H9 (cell line): ENCODE results near the gene HNRNPF. TPM values are rescaled to one million over a fixed set of nuclear protein-coding genes. Genes with fewer than 3 reads are reported as not detected.
A peak's percentile ranks its signal among the peaks of the same experiment; 100 is the strongest.

Experiments used
- DNase-seq: peaks from one replicate; pipeline ENCODE4 v3.0.0-alpha.2; 2017
- H2AFZ ChIP-seq: one replicate; pipeline ENCODE4 v1.6.1; 2013; ENCODE audit warnings: mild to moderate bottlenecking, low read length, control low read depth, moderate library complexity
- H2AK5ac ChIP-seq: 2 replicates; pipeline ENCODE4 v1.6.1; 2013; ENCODE audit warnings: low read length, control low read depth, mixed read lengths; ENCODE audit not compliant: insufficient read length
- H2BK120ac ChIP-seq: one replicate; pipeline ENCODE4 v1.6.1; 2013; ENCODE audit warnings: low read depth, mild to moderate bottlenecking, low read length, control low read depth, inconsistent platforms; ENCODE audit not compliant: poor library complexity, severe bottlenecking
- H2BK12ac ChIP-seq: 2 replicates; pipeline ENCODE4 v1.6.1; 2013; ENCODE audit warnings: low read length, control low read depth, mixed read lengths, low read depth; ENCODE audit not compliant: insufficient read length
- H2BK15ac ChIP-seq: 2 replicates; pipeline ENCODE4 v1.6.1; 2013; ENCODE audit warnings: low read depth, low read length, control low read depth
- H2BK20ac ChIP-seq: one replicate; pipeline ENCODE4 v1.6.1; 2013; ENCODE audit warnings: low read depth, mild to moderate bottlenecking, low read length, control low read depth, inconsistent platforms; ENCODE audit not compliant: poor library complexity, severe bottlenecking
- H2BK5ac ChIP-seq: 2 replicates; pipeline ENCODE4 v1.6.1; 2013; ENCODE audit warnings: low read length, control low read depth, mixed read lengths; ENCODE audit not compliant: insufficient read length
- H3K14ac ChIP-seq: 2 replicates; pipeline ENCODE4 v1.6.1; 2013; ENCODE audit warnings: low read length, control low read depth; ENCODE audit not compliant: insufficient read depth
- H3K18ac ChIP-seq: 2 replicates; pipeline ENCODE4 v1.6.1; 2013; ENCODE audit warnings: low read depth, mild to moderate bottlenecking, mixed read lengths, low read length, control low read depth; ENCODE audit not compliant: insufficient read length
- H3K23ac ChIP-seq: 2 replicates; pipeline ENCODE4 v1.6.1; 2013; ENCODE audit warnings: low read length, control low read depth, mixed read lengths, low read depth; ENCODE audit not compliant: insufficient read length
- H3K23me2 ChIP-seq: 2 replicates; pipeline ENCODE4 v1.6.1; 2013; ENCODE audit warnings: low read depth, mild to moderate bottlenecking, mixed read lengths, low read length, control low read depth; ENCODE audit not compliant: insufficient read length, poor library complexity, severe bottlenecking
- H3K27ac ChIP-seq: 2 replicates; pipeline ENCODE4 v1.5.1; 2013; ENCODE audit warnings: low read length, control low read depth, mixed read lengths, low read depth; ENCODE audit not compliant: insufficient read length
- H3K27me3 ChIP-seq: 2 replicates; pipeline ENCODE4 v1.6.1; 2013; ENCODE audit warnings: low read length, control low read depth, inconsistent platforms; ENCODE audit not compliant: insufficient read depth
- H3K4ac ChIP-seq: 2 replicates; pipeline ENCODE4 v1.6.1; 2013; ENCODE audit warnings: low read depth, mild to moderate bottlenecking, control low read depth, inconsistent platforms, low read length, moderate library complexity
- H3K4me1 ChIP-seq: 2 replicates; pipeline ENCODE4 v1.6.1; 2013; ENCODE audit warnings: low read length, control low read depth, inconsistent platforms; ENCODE audit not compliant: insufficient read depth
- H3K4me2 ChIP-seq: 2 replicates; pipeline ENCODE4 v1.6.1; 2013; ENCODE audit warnings: low read length, control low read depth, mixed read lengths; ENCODE audit not compliant: insufficient read length, insufficient read depth
- H3K56ac ChIP-seq: 2 replicates; pipeline ENCODE4 v1.6.1; 2013; ENCODE audit warnings: low read depth, mild to moderate bottlenecking, mixed read lengths, low read length, control low read depth; ENCODE audit not compliant: insufficient read length
- H3K79me1 ChIP-seq: 2 replicates; pipeline ENCODE4 v1.6.1; 2013; ENCODE audit warnings: low read depth, mild to moderate bottlenecking, moderate library complexity, low read length, control low read depth, inconsistent platforms; ENCODE audit not compliant: insufficient read depth, poor library complexity, severe bottlenecking
- H3K79me2 ChIP-seq: 2 replicates; pipeline ENCODE4 v1.6.1; 2013; ENCODE audit warnings: low read length, control low read depth, inconsistent platforms; ENCODE audit not compliant: insufficient read depth
- H3K9ac ChIP-seq: 2 replicates; pipeline ENCODE4 v1.6.1; 2013; ENCODE audit warnings: low read length, control low read depth, mixed read lengths; ENCODE audit not compliant: insufficient read length; ENCODE audit errors: extremely low read depth
- H3K9me3 ChIP-seq: one replicate; pipeline ENCODE4 v1.6.1; 2013; ENCODE audit warnings: low read depth, low read length, inconsistent platforms; ENCODE audit not compliant: control insufficient read depth
- H3T11ph ChIP-seq: one replicate; pipeline ENCODE4 v1.6.1; 2013; ENCODE audit warnings: mild to moderate bottlenecking, low read length, control low read depth, inconsistent platforms
- H4K20me1 ChIP-seq: one replicate; pipeline ENCODE4 v1.6.1; 2013; ENCODE audit not compliant: control insufficient read depth, insufficient read length, insufficient read depth
- H4K5ac ChIP-seq: 2 replicates; pipeline ENCODE4 v1.6.1; 2013; ENCODE audit warnings: low read depth, mild to moderate bottlenecking, mixed read lengths, low read length, control low read depth; ENCODE audit not compliant: insufficient read length
- H4K8ac ChIP-seq: replicated peaks from 2 replicates; pipeline ENCODE4 v1.6.1; 2013; ENCODE audit warnings: low read length, control low read depth, mixed read lengths, low read depth; ENCODE audit not compliant: insufficient read length
- H4K91ac ChIP-seq: 2 replicates; pipeline ENCODE4 v1.6.1; 2013; ENCODE audit warnings: low read depth, mild to moderate bottlenecking, moderate library complexity, mixed read lengths, low read length, control low read depth; ENCODE audit not compliant: insufficient read length
- H3K27ac Mint-ChIP-seq, 3 experiments: 2 replicates in 2 of 3; 3 replicates in 1 of 3; pipeline ENCODE4 v1.8.0; 2020 to 2021; ENCODE audit warnings: mixed read lengths in 3 of 3, mild to moderate bottlenecking in 1 of 3, moderate library complexity in 1 of 3
- H3K27me3 Mint-ChIP-seq: 2 replicates; pipeline ENCODE4 v1.8.0; 2021; ENCODE audit warnings: low read depth, mild to moderate bottlenecking, moderate library complexity, mixed read lengths
- H3K36me3 Mint-ChIP-seq, 3 experiments: 2 replicates in 2 of 3; 3 replicates in 1 of 3; pipeline ENCODE4 v1.8.0; 2020 to 2021; ENCODE audit warnings: low read depth in 3 of 3, mixed read lengths in 3 of 3; ENCODE audit not compliant: insufficient read depth in 1 of 3
- H3K4me1 Mint-ChIP-seq, 2 experiments: 2 replicates each; pipeline ENCODE4 v1.8.0; 2020; ENCODE audit warnings: mixed read lengths in 2 of 2
- H3K4me3 Mint-ChIP-seq, 2 experiments: 2 replicates in 1 of 2; 3 replicates in 1 of 2; pipeline ENCODE4 v1.8.0; 2020 to 2021; ENCODE audit warnings: mild to moderate bottlenecking in 2 of 2, mixed read lengths in 2 of 2, moderate library complexity in 1 of 2
- H3K9me3 Mint-ChIP-seq, 2 experiments: 2 replicates in 1 of 2; 3 replicates in 1 of 2; pipeline ENCODE4 v1.8.0; 2020; ENCODE audit warnings: mild to moderate bottlenecking in 2 of 2, mixed read lengths in 2 of 2, moderate library complexity in 1 of 2
- WGBS: extraction: QIAGEN DNeasy Blood & Tissue Kit; methylation state at CpG from one replicate; pipeline ENCODE4 v1.1.7; 2013; ENCODE audit warnings: missing lambda C conversion rate, low lambda C conversion rate, mixed read lengths; ENCODE audit not compliant: insufficient read length; ENCODE audit errors: extremely low coverage; 5-methylcytosine and 5-hydroxymethylcytosine counted together
- total RNA-seq: library from RNA; stranded (reverse); gene quantifications from 2 replicates; pipeline ENCODE4 v1.2.1, GENCODE V29; 2021
- TF ChIP-seq, protein P1 (sequence below): fragments of 200-600 bp; sonication (generic); conservative IDR thresholded peaks from 3 replicates; pipeline ENCODE4 v1.8.0; 2021; ENCODE audit warnings: antibody characterized with exemption, mild to moderate bottlenecking

HNRNPF gene
- total RNA-seq, 1 experiment from 2014 or later, result 411 TPM

GRCh38 chr10:43389867-43390266 is 19.1 kb downstream of the HNRNPF start:
- Histone ChIP-seq H2BK12ac (no peak overlapping the region), H3K18ac (no peak overlapping the region), H3K27me3 (no peaks in the 10 kb centered on the region), H2AK5ac (no peak overlapping the region), H2AFZ (no peak overlapping the region), H4K91ac (no peak overlapping the region), H3K4me2 (no peak overlapping the region), H3K79me1 (peaks cover 7% of the 10 kb centered on the region), H4K8ac (no peak overlapping the region), H4K5ac (no peak overlapping the region), H3T11ph (no peak overlapping the region), H3K14ac (no peak overlapping the region), H2BK15ac (no peak overlapping the region), H2BK5ac (no peak overlapping the region), H2BK120ac (no peak overlapping the region), H3K4ac (no peak overlapping the region), H3K9me3 (no peaks in the 10 kb centered on the region), H3K79me2 (peaks cover 21% of the 10 kb centered on the region), H3K23me2 (no peaks in the 10 kb centered on the region), H3K56ac (no peak overlapping the region), H3K4me1 (no peaks in the 10 kb centered on the region; the same call in 1 of the 2 replicates), H2BK20ac (no peak overlapping the region), H4K20me1 (no peaks in the 10 kb centered on the region), H3K23ac (no peak overlapping the region), H3K27ac (no peak overlapping the region), H3K9ac (no peak overlapping the region)
- peaks cover 69 to 94% (median 87%) of the 10 kb centered on the region in 3 experiments for H3K36me3 Mint-ChIP-seq
- no peak overlapping the region for H3K4me3 Mint-ChIP-seq
- H3K4me1 Mint-ChIP-seq, result peaks cover 27 to 28% of the 10 kb centered on the region in 2 experiments
- no peaks in the 10 kb centered on the region for H3K9me3 Mint-ChIP-seq
- H3K27me3 Mint-ChIP-seq, result peaks cover 2% of the 10 kb centered on the region; the same call in 1 of the 2 replicates
- TF ChIP-seq, protein P1, sequence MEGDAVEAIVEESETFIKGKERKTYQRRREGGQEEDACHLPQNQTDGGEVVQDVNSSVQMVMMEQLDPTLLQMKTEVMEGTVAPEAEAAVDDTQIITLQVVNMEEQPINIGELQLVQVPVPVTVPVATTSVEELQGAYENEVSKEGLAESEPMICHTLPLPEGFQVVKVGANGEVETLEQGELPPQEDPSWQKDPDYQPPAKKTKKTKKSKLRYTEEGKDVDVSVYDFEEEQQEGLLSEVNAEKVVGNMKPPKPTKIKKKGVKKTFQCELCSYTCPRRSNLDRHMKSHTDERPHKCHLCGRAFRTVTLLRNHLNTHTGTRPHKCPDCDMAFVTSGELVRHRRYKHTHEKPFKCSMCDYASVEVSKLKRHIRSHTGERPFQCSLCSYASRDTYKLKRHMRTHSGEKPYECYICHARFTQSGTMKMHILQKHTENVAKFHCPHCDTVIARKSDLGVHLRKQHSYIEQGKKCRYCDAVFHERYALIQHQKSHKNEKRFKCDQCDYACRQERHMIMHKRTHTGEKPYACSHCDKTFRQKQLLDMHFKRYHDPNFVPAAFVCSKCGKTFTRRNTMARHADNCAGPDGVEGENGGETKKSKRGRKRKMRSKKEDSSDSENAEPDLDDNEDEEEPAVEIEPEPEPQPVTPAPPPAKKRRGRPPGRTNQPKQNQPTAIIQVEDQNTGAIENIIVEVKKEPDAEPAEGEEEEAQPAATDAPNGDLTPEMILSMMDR, result no peak
- DNase-seq, result no peak
- WGBS, result no CpG with 5 or more reads among the region's 3 CpGs
- peak overlapping the region in 2 of 3 experiments; percentile 16 to 92; a peak in 2 of 7 replicates for H3K27ac Mint-ChIP-seq
